OCI-LY7 (cell line): ENCODE data around the gene MYOZ1. TPM values are rescaled to one million over a fixed set of nuclear protein-coding genes. Genes with fewer than 3 reads are reported as not detected.

Experiments used
- BruUV-seq: library from RNA; stranded (reverse); fragments of 400-500 nt; replicated peaks from 2 replicates; lab custom pipeline; 2021; lab: Mats Ljungman, UMichigan
- CTCF ChIA-PET: fragments of 300-600 bp; sonication (Branson Sonifier 250); formaldehyde crosslinking; loops from one replicate; lab custom pipeline; 2022; ENCODE audit warnings: antibody characterized with exemption; ENCODE audit not compliant: unreplicated experiment; lab: Charles Lee
- POLR2A ChIA-PET: fragments of 300-600 bp; sonication (Branson Sonifier 250); formaldehyde crosslinking; loops from one replicate; lab custom pipeline; 2022; ENCODE audit warnings: antibody characterized with exemption; lab: Charles Lee
- DNase-seq: peaks from one replicate; pipeline ENCODE4 v3.0.0-alpha.2; 2015; ENCODE audit warnings: low spot score
- H2AFZ ChIP-seq: fragments of 200-600 bp; sonication (generic), shearing (Covaris generic); 2 replicates; pipeline ENCODE4 v1.6.1; 2014; ENCODE audit warnings: mild to moderate bottlenecking, antibody characterized with exemption, low read length, moderate library complexity
- H3K27ac ChIP-seq: fragments of 200-600 bp; sonication (generic); 2 replicates; pipeline ENCODE4 v1.5.1; 2014; ENCODE audit warnings: mixed run types, low read depth, mild to moderate bottlenecking, moderate library complexity, low read length, inconsistent platforms; ENCODE audit not compliant: poor library complexity, severe bottlenecking
- H3K36me3 ChIP-seq: fragments of 200-600 bp; sonication (generic); 2 replicates; pipeline ENCODE4 v1.6.1; 2014; ENCODE audit warnings: mild to moderate bottlenecking, antibody characterized with exemption, low read length, moderate library complexity, mixed read lengths; ENCODE audit not compliant: insufficient read depth
- H3K4me1 ChIP-seq: fragments of 200-600 bp; sonication (generic); 2 replicates; pipeline ENCODE4 v1.5.1; 2014; ENCODE audit warnings: mild to moderate bottlenecking, low read length; ENCODE audit not compliant: insufficient read depth, poor library complexity, severe bottlenecking
- H3K4me2 ChIP-seq: fragments of 200-600 bp; sonication (generic); 2 replicates; pipeline ENCODE4 v1.6.1; 2014; ENCODE audit warnings: mild to moderate bottlenecking, low read length
- H3K4me3 ChIP-seq: fragments of 200-600 bp; sonication (generic); 2 replicates; pipeline ENCODE4 v1.5.1; 2014; ENCODE audit warnings: mild to moderate bottlenecking, low read depth, low read length; ENCODE audit not compliant: poor library complexity, severe bottlenecking
- H3K79me2 ChIP-seq: fragments of 200-600 bp; sonication (generic); 2 replicates; pipeline ENCODE4 v1.6.1; 2016; ENCODE audit warnings: low read depth, mild to moderate bottlenecking, low read length, moderate library complexity, mixed read lengths; ENCODE audit not compliant: insufficient read depth
- H3K9me2 ChIP-seq: fragments of 200-600 bp; sonication (generic); 2 replicates; pipeline ENCODE4 v1.6.1; 2016; ENCODE audit warnings: mild to moderate bottlenecking, low read length, mixed read lengths; ENCODE audit not compliant: insufficient read depth
- H3K9me3 ChIP-seq: fragments of 200-600 bp; sonication (generic); 2 replicates; pipeline ENCODE4 v1.6.1; 2014; ENCODE audit warnings: mild to moderate bottlenecking, mixed run types, low read length, mixed read lengths
- H4K20me1 ChIP-seq: fragments of 200-600 bp; sonication (generic); 2 replicates; pipeline ENCODE4 v1.6.1; 2014; ENCODE audit warnings: mild to moderate bottlenecking, antibody characterized with exemption, low read length, moderate library complexity, mixed read lengths; ENCODE audit not compliant: insufficient read depth
- EZH2phosphoT487 ChIP-seq: fragments of 200-600 bp; sonication (generic); IDR thresholded peaks from 2 replicates; pipeline ENCODE4 v1.6.1; 2018; ENCODE audit warnings: low read depth, borderline replicate concordance, mild to moderate bottlenecking, mixed run types, antibody characterized with exemption, low read length, moderate library complexity, mixed read lengths
- intact Hi-C: fragments of 100-400 bp; cut with micrococcal nuclease; formaldehyde crosslinking; loops from one replicate; pipeline ENCODE4 v1.10.0; 2022; ENCODE audit not compliant: unreplicated experiment
- total RNA-seq, 2 experiments: library from RNA; depleted of rRNA in 1 of 2; stranded (reverse); fragments of >200 nt in 1 of 2; shearing (Covaris generic) in 1 of 2; gene quantifications; 2 replicates each; pipeline ENCODE4 v1.2.3, GENCODE V29; 2014 to 2022
- TF ChIP-seq, protein P1 (sequence below): fragments of 200-600 bp; sonication (generic); conservative IDR thresholded peaks from 2 replicates; pipeline ENCODE4 v1.5.1; 2014; ENCODE audit warnings: mild to moderate bottlenecking, antibody characterized with exemption, low read length, moderate library complexity, mixed read lengths

Gene MYOZ1
- total RNA-seq, 2 experiments from 2014 or later, result not detected

DNA sequence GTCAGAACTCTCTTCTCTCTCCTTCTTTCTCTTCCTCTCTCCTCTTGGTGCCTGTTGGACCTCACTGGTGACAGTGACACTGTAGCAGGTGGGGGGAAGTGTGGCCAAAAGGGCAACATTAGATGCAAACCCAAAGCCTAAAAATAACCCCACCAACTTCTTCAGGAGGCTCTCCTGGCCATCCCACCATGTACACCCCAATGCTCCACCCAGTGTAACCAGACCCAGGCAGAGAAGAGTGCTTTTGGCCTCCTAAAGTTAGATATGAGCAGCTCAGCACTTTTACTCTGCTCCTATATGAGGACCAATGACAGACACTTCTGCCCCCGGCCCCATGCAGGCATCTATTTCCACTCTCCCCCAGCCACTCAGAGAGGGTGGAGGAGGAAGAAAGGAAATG lies 5.5 kb downstream of the MYOZ1 start:
- H2AFZ ChIP-seq, result peak overlapping the region; percentile 2; the same call in 1 of the 2 replicates
- no TSS peak for BruUV-seq

DNA sequence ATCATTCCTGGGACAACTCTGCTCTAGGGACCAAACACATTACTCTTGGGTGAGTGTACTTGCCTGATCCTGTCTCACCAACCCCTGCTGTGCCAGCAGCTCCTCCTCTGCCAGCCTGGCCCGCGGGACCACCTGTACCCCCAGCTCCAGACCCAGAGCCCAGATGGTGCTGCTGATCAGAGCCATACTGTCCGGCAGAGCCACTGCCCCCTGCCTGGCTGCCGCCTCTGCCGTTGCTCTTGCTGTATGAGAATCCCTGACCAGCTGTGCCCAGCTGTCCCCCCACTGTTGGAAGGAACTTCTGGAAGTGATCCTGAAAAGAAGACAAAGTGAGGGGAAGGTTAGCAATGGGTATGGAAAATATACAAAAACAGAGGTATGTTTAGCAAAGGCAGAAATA lies 6.9 kb downstream of the MYOZ1 start:
- no peak overlapping the region for H3K4me2 ChIP-seq
- H2AFZ ChIP-seq, result no peak overlapping the region
- POLR2A ChIA-PET, result no interaction called here
- no peak overlapping the region for H3K4me3 ChIP-seq
- H3K27ac ChIP-seq, result no peak overlapping the region
- no peak for TF ChIP-seq EZH2phosphoT487
- TF ChIP-seq, protein P1, sequence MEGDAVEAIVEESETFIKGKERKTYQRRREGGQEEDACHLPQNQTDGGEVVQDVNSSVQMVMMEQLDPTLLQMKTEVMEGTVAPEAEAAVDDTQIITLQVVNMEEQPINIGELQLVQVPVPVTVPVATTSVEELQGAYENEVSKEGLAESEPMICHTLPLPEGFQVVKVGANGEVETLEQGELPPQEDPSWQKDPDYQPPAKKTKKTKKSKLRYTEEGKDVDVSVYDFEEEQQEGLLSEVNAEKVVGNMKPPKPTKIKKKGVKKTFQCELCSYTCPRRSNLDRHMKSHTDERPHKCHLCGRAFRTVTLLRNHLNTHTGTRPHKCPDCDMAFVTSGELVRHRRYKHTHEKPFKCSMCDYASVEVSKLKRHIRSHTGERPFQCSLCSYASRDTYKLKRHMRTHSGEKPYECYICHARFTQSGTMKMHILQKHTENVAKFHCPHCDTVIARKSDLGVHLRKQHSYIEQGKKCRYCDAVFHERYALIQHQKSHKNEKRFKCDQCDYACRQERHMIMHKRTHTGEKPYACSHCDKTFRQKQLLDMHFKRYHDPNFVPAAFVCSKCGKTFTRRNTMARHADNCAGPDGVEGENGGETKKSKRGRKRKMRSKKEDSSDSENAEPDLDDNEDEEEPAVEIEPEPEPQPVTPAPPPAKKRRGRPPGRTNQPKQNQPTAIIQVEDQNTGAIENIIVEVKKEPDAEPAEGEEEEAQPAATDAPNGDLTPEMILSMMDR, result no peak
- intact Hi-C loops, result no loop called here
- no peaks in the 10 kb centered on the region for H3K4me1 ChIP-seq
- no peaks in the 10 kb centered on the region for H3K79me2 ChIP-seq
- H3K9me2 ChIP-seq, result no peaks in the 10 kb centered on the region
- CTCF ChIA-PET, result no interaction called here
- no peak for DNase-seq
- no peaks in the 10 kb centered on the region for H4K20me1 ChIP-seq
- H3K36me3 ChIP-seq, result no peaks in the 10 kb centered on the region
- H3K9me3 ChIP-seq, result no peaks in the 10 kb centered on the region
- no TSS peak for BruUV-seq

More for the DNA sequence above, 5.5 kb downstream of the MYOZ1 start:
- Histone ChIP-seq H3K27ac (no peak overlapping the region), H3K79me2 (no peaks in the 10 kb centered on the region), H3K4me1 (no peaks in the 10 kb centered on the region), H3K4me3 (no peak overlapping the region), H4K20me1 (no peaks in the 10 kb centered on the region), H3K9me2 (no peaks in the 10 kb centered on the region), H3K36me3 (no peaks in the 10 kb centered on the region), H3K9me3 (no peaks in the 10 kb centered on the region), H3K4me2 (no peak overlapping the region)
- no peak for TF ChIP-seq EZH2phosphoT487
- TF ChIP-seq, protein P1, result no peak
- POLR2A ChIA-PET, result interaction anchor here (0.6 to 1.2 kb wide), 4 partner anchors 10 to 432 kb away, joined by 3 to 7 read pairs (median 4); no protein-coding TSS in a partner anchor
- intact Hi-C loops, result no loop called here
- CTCF ChIA-PET, result no interaction called here
- DNase-seq, result no peak

DNA sequence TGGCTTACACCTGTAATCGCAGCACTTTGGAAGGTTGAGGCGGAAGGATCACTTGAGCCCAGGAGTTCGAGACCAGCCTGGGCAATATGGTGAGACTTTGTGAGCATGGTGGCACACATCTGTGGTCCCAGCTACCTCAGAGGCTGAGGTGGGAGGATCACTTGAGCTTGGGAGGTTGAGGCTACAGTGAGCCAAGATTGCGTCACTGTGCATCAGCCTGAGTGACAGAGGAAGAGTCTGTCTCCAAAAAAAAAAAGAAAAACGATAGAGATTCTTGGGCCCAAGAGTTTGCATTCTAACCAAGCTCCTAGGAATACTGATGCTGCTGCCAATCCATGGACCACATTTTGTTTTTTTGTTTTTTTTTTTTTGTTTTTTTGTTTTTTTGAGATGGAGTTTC lies 12.1 kb downstream of the MYOZ1 start:
- TF ChIP-seq, protein P1, result no peak
- Histone ChIP-seq H3K9me3 (no peaks in the 10 kb centered on the region), H3K27ac (no peak overlapping the region), H3K4me1 (peaks cover 17% of the 10 kb centered on the region), H3K9me2 (no peaks in the 10 kb centered on the region), H3K79me2 (peaks cover 15% of the 10 kb centered on the region; the same call in 1 of the 2 replicates), H3K36me3 (no peaks in the 10 kb centered on the region), H2AFZ (no peak overlapping the region), H4K20me1 (no peaks in the 10 kb centered on the region), H3K4me3 (no peak overlapping the region), H3K4me2 (no peak overlapping the region)
- no peak for DNase-seq
- CTCF ChIA-PET, result no interaction called here
- POLR2A ChIA-PET, result interaction anchor here (0.5 to 1.2 kb wide), 4 partner anchors 14 to 1280 kb away, joined by 4 to 8 read pairs (median 4); no protein-coding TSS in a partner anchor
- BruUV-seq, result no TSS peak
- intact Hi-C loops, result no loop called here
